Stimulated activated CD4-positive, alpha-beta T cell treated with anti-CD3 and anti-CD28 coated beads, Interleukin-15, amount 100 ng/mL, for 24 hours (primary cell): ENCODE data around the gene ADAMTS10.
"Not testable (repeated sequence)": the region's sequence is repeated elsewhere in the genome, so short reads cannot be mapped to it uniquely, and the experiment has no call there.

Experiments
- DNase-seq: peaks from one replicate; pipeline ENCODE4 v3.0.0-alpha.2; 2020

ADAMTS10 gene

GRCh38 chr19:8553729-8554128 lies 56.8 kb downstream of the ADAMTS10 start:
- DNase-seq: not testable (repeated sequence)

- DNase-seq: peak; percentile 15
Measured at GRCh38 chr19:8552810-8553209, 57.7 kb downstream of the ADAMTS10 start.

GRCh38 chr19:8550070-8550469 lies 60.4 kb downstream of the ADAMTS10 start:
- no peak for DNase-seq

GRCh38 chr19:8545743-8546142 lies 64.8 kb downstream of the ADAMTS10 start:
- no peak for DNase-seq

- DNase-seq: no peak
Measured at GRCh38 chr19:8544168-8544567, 66.3 kb downstream of the ADAMTS10 start.

GRCh38 chr19:8539621-8540149 lies 70.8 kb downstream of the ADAMTS10 start:
- DNase-seq: no peak

GRCh38 chr19:8537099-8537498 lies 73.4 kb downstream of the ADAMTS10 start:
- no peak for DNase-seq

GRCh38 chr19:8536282-8536681 lies 74.2 kb downstream of the ADAMTS10 start:
- DNase-seq: no peak

- DNase-seq: no peak
Measured at GRCh38 chr19:8532225-8532624, 78.3 kb downstream of the ADAMTS10 start.

GRCh38 chr19:8531470-8531869 lies 79.0 kb downstream of the ADAMTS10 start:
- DNase-seq: no peak
